HEK293 (cell line): ENCODE data around the gene MAP1LC3B2.

Experiments
- CTCF ChIA-PET: fragments of 350-600 bp; formaldehyde crosslinking; extraction: SDS; loops from one replicate; lab custom pipeline; 2021; ENCODE audit warnings: antibody characterized with exemption; lab: Yijun Ruan, JAX
- POLR2A ChIA-PET: fragments of 300-600 bp; formaldehyde crosslinking; extraction: SDS; loops from one replicate; lab custom pipeline; 2020; ENCODE audit warnings: antibody characterized with exemption, inconsistent platforms; lab: Yijun Ruan, JAX
- H3K27ac ChIP-seq: fragments of 200-500 bp; sonication (Bioruptor generic); 2 replicates; pipeline ENCODE4 v1.5.1; 2014; ENCODE audit warnings: low read depth, low read length, control low read depth, inconsistent platforms; ENCODE audit errors: extremely low read depth
- H3K36me3 ChIP-seq, 2 experiments: fragments of 200-500 bp in 1 of 2; sonication (Bioruptor generic) in 1 of 2; 1 replicate in 1 of 2; 2 replicates in 1 of 2; pipeline ENCODE4 v1.5.1; 2014 to 2017; ENCODE audit warnings: inconsistent platforms in 2 of 2, low read length in 2 of 2; ENCODE audit not compliant: control insufficient read depth in 2 of 2, insufficient read depth in 1 of 2
- H3K4me1 ChIP-seq: fragments of 200-500 bp; sonication (Bioruptor generic); 2 replicates; pipeline ENCODE4 v1.5.1; 2014; ENCODE audit warnings: mild to moderate bottlenecking, low read length, inconsistent platforms; ENCODE audit not compliant: control insufficient read depth, insufficient read depth
- H3K4me3 ChIP-seq: 2 replicates; pipeline ENCODE4 v1.5.1; 2011; ENCODE audit warnings: low read depth, mild to moderate bottlenecking, control low read depth, low read length, moderate library complexity
- H3K9me3 ChIP-seq: fragments of 200-500 bp; sonication (Bioruptor generic); 2 replicates; pipeline ENCODE4 v1.5.1; 2014; ENCODE audit warnings: low read depth, low read length, inconsistent platforms; ENCODE audit not compliant: control insufficient read depth, insufficient read depth
- AEBP2 ChIP-seq: fragments of 450-650 bp; formaldehyde crosslinking; IDR thresholded peaks from 2 replicates; pipeline ENCODE4 v1.5.1; 2016; ENCODE audit warnings: missing biosample characterization, missing genetic modification characterization, borderline replicate concordance
- KLF7 ChIP-seq: fragments of 450-650 bp; formaldehyde crosslinking; IDR thresholded peaks from 2 replicates; pipeline ENCODE4 v1.5.1; 2016; ENCODE audit warnings: missing biosample characterization, missing genetic modification characterization, borderline replicate concordance
- SALL2 ChIP-seq: fragments of 450-650 bp; formaldehyde crosslinking; IDR thresholded peaks from 2 replicates; pipeline ENCODE4 v1.5.0; 2017; ENCODE audit warnings: missing biosample characterization, mild to moderate bottlenecking, missing genetic modification characterization, borderline replicate concordance
- SCRT2 ChIP-seq: fragments of 450-650 bp; formaldehyde crosslinking; IDR thresholded peaks from 2 replicates; pipeline ENCODE4 v1.5.1; 2016; ENCODE audit warnings: missing biosample characterization, missing genetic modification characterization
- YY2 ChIP-seq: fragments of 450-650 bp; formaldehyde crosslinking; IDR thresholded peaks from 2 replicates; pipeline ENCODE4 v1.5.1; 2016; ENCODE audit warnings: missing biosample characterization, missing genetic modification characterization
- ZBTB21 ChIP-seq: fragments of 450-650 bp; formaldehyde crosslinking; IDR thresholded peaks from 2 replicates; pipeline ENCODE4 v1.5.1; 2017; ENCODE audit warnings: missing biosample characterization, missing genetic modification characterization
- ZFHX2 ChIP-seq: fragments of 450-650 bp; formaldehyde crosslinking; conservative IDR thresholded peaks from 2 replicates; pipeline ENCODE4 v1.5.1; 2016; ENCODE audit warnings: missing biosample characterization, missing genetic modification characterization
- ZNF10 ChIP-seq: fragments of 450-650 bp; formaldehyde crosslinking; IDR thresholded peaks from 2 replicates; pipeline ENCODE4 v1.5.1; 2017; ENCODE audit warnings: missing biosample characterization, missing genetic modification characterization
- ZNF266 ChIP-seq: fragments of 450-650 bp; formaldehyde crosslinking; IDR thresholded peaks from 2 replicates; pipeline ENCODE4 v1.5.1; 2016; ENCODE audit warnings: missing biosample characterization, missing genetic modification characterization, low read depth
- ZNF292 ChIP-seq: fragments of 450-650 bp; formaldehyde crosslinking; IDR thresholded peaks from 2 replicates; pipeline ENCODE4 v1.5.1; 2016; ENCODE audit warnings: low read depth, missing biosample characterization, missing genetic modification characterization, borderline replicate concordance
- ZNF449 ChIP-seq: fragments of 450-650 bp; formaldehyde crosslinking; IDR thresholded peaks from 2 replicates; pipeline ENCODE4 v1.5.1; 2017; ENCODE audit warnings: missing biosample characterization, mild to moderate bottlenecking, missing genetic modification characterization, moderate library complexity
- ZNF488 ChIP-seq: fragments of 450-650 bp; formaldehyde crosslinking; IDR thresholded peaks from 2 replicates; pipeline ENCODE4 v1.5.1; 2016; ENCODE audit warnings: missing biosample characterization, missing genetic modification characterization
- ZNF501 ChIP-seq: fragments of 450-650 bp; formaldehyde crosslinking; IDR thresholded peaks from 2 replicates; pipeline ENCODE4 v1.5.1; 2016; ENCODE audit warnings: missing biosample characterization, missing genetic modification characterization
- ZNF521 ChIP-seq: fragments of 450-650 bp; formaldehyde crosslinking; IDR thresholded peaks from 2 replicates; pipeline ENCODE4 v1.5.1; 2017; ENCODE audit warnings: missing biosample characterization, mild to moderate bottlenecking, missing genetic modification characterization
- ZNF561 ChIP-seq: fragments of 450-650 bp; IDR thresholded peaks from 2 replicates; pipeline ENCODE4 v1.5.1; 2018; ENCODE audit warnings: missing biosample characterization, missing genetic modification characterization, borderline replicate concordance
- ZNF585B ChIP-seq: fragments of 450-650 bp; formaldehyde crosslinking; IDR thresholded peaks from 2 replicates; pipeline ENCODE4 v1.5.1; 2016; ENCODE audit warnings: missing biosample characterization, missing genetic modification characterization
- ZNF660 ChIP-seq: fragments of 450-650 bp; IDR thresholded peaks from 2 replicates; pipeline ENCODE4 v1.5.1; 2018; ENCODE audit warnings: missing biosample characterization, mild to moderate bottlenecking, missing genetic modification characterization
- ZNF701 ChIP-seq: fragments of 450-650 bp; formaldehyde crosslinking; IDR thresholded peaks from 2 replicates; pipeline ENCODE4 v1.5.1; 2016; ENCODE audit warnings: missing biosample characterization, missing genetic modification characterization
- ZNF837 ChIP-seq: fragments of 450-650 bp; formaldehyde crosslinking; IDR thresholded peaks from 2 replicates; pipeline ENCODE4 v1.5.1; 2016; ENCODE audit warnings: missing biosample characterization, missing genetic modification characterization
- ZNF843 ChIP-seq: fragments of 450-650 bp; formaldehyde crosslinking; IDR thresholded peaks from 2 replicates; pipeline ENCODE4 v1.5.1; 2016; ENCODE audit warnings: missing biosample characterization, missing genetic modification characterization
- ZSCAN23 ChIP-seq: fragments of 450-650 bp; formaldehyde crosslinking; IDR thresholded peaks from 2 replicates; pipeline ENCODE4 v1.5.1; 2016; ENCODE audit warnings: missing biosample characterization, missing genetic modification characterization
- TF ChIP-seq, protein P1 (sequence below): IDR thresholded peaks from 2 replicates; pipeline ENCODE4 v1.6.1; 2011; ENCODE audit warnings: mild to moderate bottlenecking, low read depth, low read length, borderline replicate concordance
- TF ChIP-seq, protein P2 (sequence below): fragments of 450-650 bp; formaldehyde crosslinking; IDR thresholded peaks from 2 replicates; pipeline ENCODE4 v1.5.1; 2016; ENCODE audit warnings: missing biosample characterization, missing genetic modification characterization

The MAP1LC3B2 gene

DNA sequence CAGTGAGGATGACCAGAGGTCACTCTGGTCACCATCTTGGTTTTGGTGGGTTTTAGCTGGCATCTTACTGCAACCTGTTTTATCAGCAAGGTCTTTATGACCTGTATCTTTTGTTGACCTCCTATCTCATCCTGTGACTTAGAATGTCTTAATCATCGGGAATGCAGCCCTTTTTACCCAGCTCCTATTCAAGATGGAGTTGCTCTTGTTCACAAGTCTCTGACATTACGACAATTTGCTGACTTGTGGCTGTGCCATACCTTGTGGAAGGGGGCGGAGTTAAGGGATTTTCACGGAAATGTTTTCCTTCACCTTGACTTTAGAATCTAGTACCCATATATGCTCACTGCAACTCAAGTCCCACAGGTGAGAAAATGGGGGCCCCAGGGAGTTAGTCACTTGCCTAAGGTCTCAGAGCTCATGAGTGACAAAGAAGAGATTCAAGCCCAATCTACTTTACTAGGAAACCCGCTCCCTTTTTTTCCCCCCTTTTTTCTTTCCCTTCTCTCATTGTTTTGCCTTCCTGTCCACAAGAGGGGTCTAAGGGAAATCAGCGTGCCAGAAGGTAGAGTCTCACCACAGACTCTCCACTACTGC is 2.7 kb upstream of the MAP1LC3B2 start:
- CTCF ChIA-PET, result interaction anchor here (1.0 kb wide), 1 partner anchor 11 kb away, joined by 3 read pairs; no protein-coding TSS in a partner anchor
- no peak for TF ChIP-seq ZNF488
- TF ChIP-seq SALL2 (tag by site-specific recombination), result no peak
- TF ChIP-seq ZBTB21 (tag by site-specific recombination), result no peak
- TF ChIP-seq ZNF701, result no peak
- no peak for TF ChIP-seq ZNF266 (tag by site-specific recombination)
- TF ChIP-seq, all 188 proteins: peak for 0
- H3K9me3 ChIP-seq, result no peaks in the 10 kb centered on the region
- no peak overlapping the region for H3K27ac ChIP-seq
- H3K36me3 ChIP-seq, result no peaks in the 10 kb centered on the region
- no peaks in the 10 kb centered on the region for H3K4me1 ChIP-seq
- POLR2A ChIA-PET, result no interaction called here
- no peak overlapping the region for H3K4me3 ChIP-seq

GRCh38 chr12:116556964-116557698 is 2.0 kb upstream of the MAP1LC3B2 start:
- ChIA-PET CTCF (interaction anchor here (1.0 kb wide), 1 partner anchor 12 kb away, joined by 3 read pairs; no protein-coding TSS in a partner anchor), POLR2A (no interaction called here)
- H3K4me1 ChIP-seq, result no peaks in the 10 kb centered on the region
- TF ChIP-seq AEBP2, result no peak
- 0 out of 2 replicates have a peak, but pooled peaks have one; percentile 6 for TF ChIP-seq ZNF585B (tag by site-specific recombination)
- no peak for TF ChIP-seq ZNF843 (tag by site-specific recombination)
- peak; percentile 19; the same call in 1 of the 2 replicates for TF ChIP-seq ZFHX2
- H3K4me3 ChIP-seq, result no peak overlapping the region
- no peaks in the 10 kb centered on the region for H3K9me3 ChIP-seq
- H3K27ac ChIP-seq, result no peak overlapping the region
- no peaks in the 10 kb centered on the region for H3K36me3 ChIP-seq

DNA sequence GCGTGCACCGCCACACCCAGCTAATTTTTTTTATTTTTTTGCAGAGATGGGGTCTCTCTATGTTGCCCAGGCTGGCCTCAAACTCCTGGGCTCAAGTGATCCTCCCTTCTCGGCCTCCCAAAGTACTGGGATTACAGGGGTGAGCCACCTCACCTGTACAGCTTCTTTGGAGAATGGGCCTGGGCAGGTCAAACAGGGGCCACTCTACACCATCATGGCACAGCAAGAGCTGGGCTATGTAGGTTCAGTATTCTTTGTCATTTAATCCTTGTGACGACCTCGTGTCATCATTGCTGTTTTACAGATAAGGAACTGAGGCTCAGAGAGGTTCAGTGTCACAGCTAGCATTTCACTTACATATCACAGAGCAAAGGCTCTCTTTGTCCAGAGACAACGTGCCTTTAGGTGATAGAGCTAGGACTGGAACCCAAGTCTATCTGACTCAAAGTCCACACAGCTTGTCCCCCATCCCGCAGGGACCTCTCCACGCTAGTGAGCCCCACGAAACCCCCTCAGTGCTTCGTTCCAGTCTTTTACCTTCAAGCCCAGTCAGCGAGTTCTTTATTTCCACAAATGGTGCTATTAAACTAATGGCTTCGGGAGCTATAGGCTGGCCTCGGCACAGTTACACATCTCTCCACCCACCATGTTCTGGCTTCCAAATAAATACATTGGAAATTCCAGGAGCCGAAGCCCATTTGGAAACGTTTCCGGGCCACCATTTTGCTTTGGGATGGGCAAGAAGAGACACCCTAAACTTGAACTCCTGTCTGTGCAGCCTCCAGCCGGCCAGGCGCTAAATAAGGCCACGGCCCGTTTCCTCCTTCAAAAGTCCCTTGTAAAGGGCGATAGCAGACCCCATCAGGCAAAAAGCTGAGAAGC is 660 bp upstream of the MAP1LC3B2 start:
- ChIA-PET CTCF (interaction anchor here (0.6 kb wide), 1 partner anchor 164 kb away, joined by 5 read pairs; no protein-coding TSS in a partner anchor), POLR2A (no interaction called here)
- no peaks in the 10 kb centered on the region for H3K36me3 ChIP-seq
- no peak overlapping the region for H3K4me3 ChIP-seq
- no peaks in the 10 kb centered on the region for H3K4me1 ChIP-seq
- no peak overlapping the region for H3K27ac ChIP-seq
- H3K9me3 ChIP-seq, result no peaks in the 10 kb centered on the region
- no peak for TF ChIP-seq ZNF660 (tag by site-specific recombination)
- TF ChIP-seq, protein P1, sequence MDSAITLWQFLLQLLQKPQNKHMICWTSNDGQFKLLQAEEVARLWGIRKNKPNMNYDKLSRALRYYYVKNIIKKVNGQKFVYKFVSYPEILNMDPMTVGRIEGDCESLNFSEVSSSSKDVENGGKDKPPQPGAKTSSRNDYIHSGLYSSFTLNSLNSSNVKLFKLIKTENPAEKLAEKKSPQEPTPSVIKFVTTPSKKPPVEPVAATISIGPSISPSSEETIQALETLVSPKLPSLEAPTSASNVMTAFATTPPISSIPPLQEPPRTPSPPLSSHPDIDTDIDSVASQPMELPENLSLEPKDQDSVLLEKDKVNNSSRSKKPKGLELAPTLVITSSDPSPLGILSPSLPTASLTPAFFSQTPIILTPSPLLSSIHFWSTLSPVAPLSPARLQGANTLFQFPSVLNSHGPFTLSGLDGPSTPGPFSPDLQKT, result no peak
- no peak for TF ChIP-seq YY2
- TF ChIP-seq ZNF561 (tag by site-specific recombination), result no peak
- no peak for TF ChIP-seq KLF7 (tag by site-specific recombination)
- TF ChIP-seq SCRT2 (tag by site-specific recombination), result no peak
- no peak for TF ChIP-seq ZNF449 (tag by site-specific recombination)
- TF ChIP-seq ZNF501 (tag by site-specific recombination), result no peak
- TF ChIP-seq ZNF837 (tag by site-specific recombination), result no peak
- TF ChIP-seq, protein P2, sequence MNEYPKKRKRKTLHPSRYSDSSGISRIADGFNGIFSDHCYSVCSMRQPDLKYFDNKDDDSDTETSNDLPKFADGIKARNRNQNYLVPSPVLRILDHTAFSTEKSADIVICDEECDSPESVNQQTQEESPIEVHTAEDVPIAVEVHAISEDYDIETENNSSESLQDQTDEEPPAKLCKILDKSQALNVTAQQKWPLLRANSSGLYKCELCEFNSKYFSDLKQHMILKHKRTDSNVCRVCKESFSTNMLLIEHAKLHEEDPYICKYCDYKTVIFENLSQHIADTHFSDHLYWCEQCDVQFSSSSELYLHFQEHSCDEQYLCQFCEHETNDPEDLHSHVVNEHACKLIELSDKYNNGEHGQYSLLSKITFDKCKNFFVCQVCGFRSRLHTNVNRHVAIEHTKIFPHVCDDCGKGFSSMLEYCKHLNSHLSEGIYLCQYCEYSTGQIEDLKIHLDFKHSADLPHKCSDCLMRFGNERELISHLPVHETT (tag by site-specific recombination), result no peak
- no peak for TF ChIP-seq ZNF521 (tag by site-specific recombination)
- no peak for TF ChIP-seq ZNF10 (tag by site-specific recombination)
- no peak for TF ChIP-seq ZNF292 (tag by site-specific recombination)
- no peak for TF ChIP-seq ZSCAN23
